Osteoblast (primary cell): ENCODE measurements around the gene UGT1A1. TPM values are rescaled to one million over a fixed set of nuclear protein-coding genes. Genes with fewer than 3 reads are reported as not detected.

Experiments
- DNase-seq: peaks from one replicate; pipeline ENCODE4 v3.0.0; 2011; ENCODE audit warnings: low spot score, mixed read lengths; ENCODE audit not compliant: insufficient read length; ENCODE audit errors: missing footprints
- H2AFZ ChIP-seq: 2 replicates; pipeline ENCODE4 v1.6.0; 2011; ENCODE audit warnings: mild to moderate bottlenecking, low read length
- H3K27ac ChIP-seq: 2 replicates; pipeline ENCODE4 v1.5.1; 2011; ENCODE audit warnings: mild to moderate bottlenecking, low read depth, low read length, moderate library complexity
- H3K27me3 ChIP-seq: 2 replicates; pipeline ENCODE4 v1.6.0; 2012; ENCODE audit warnings: mild to moderate bottlenecking, control low read depth, inconsistent platforms, low read length, moderate library complexity; ENCODE audit not compliant: insufficient read depth
- H3K36me3 ChIP-seq: 2 replicates; pipeline ENCODE4 v1.5.1; 2011; ENCODE audit warnings: mild to moderate bottlenecking, low read length, control low read depth, moderate library complexity; ENCODE audit not compliant: insufficient read depth
- H3K4me1 ChIP-seq: 2 replicates; pipeline ENCODE4 v1.5.1; 2011; ENCODE audit warnings: mild to moderate bottlenecking, low read length, control low read depth, moderate library complexity; ENCODE audit not compliant: insufficient read depth
- H3K4me2 ChIP-seq: 2 replicates; pipeline ENCODE4 v1.6.0; 2011; ENCODE audit warnings: mild to moderate bottlenecking, low read length; ENCODE audit not compliant: insufficient read depth
- H3K4me3 ChIP-seq: fragments of 200-600 bp; sonication (generic); 3 replicates; pipeline ENCODE4 v1.5.1; 2012; ENCODE audit warnings: mild to moderate bottlenecking, low read length, inconsistent platforms; ENCODE audit not compliant: insufficient read depth
- H3K79me2 ChIP-seq: 2 replicates; pipeline ENCODE4 v1.6.0; 2012; ENCODE audit warnings: mild to moderate bottlenecking, low read length, control low read depth, inconsistent platforms; ENCODE audit not compliant: insufficient read depth
- H3K9me3 ChIP-seq: 2 replicates; pipeline ENCODE4 v1.5.1; 2011; ENCODE audit warnings: low read depth, low read length, control low read depth
- H4K20me1 ChIP-seq: 2 replicates; pipeline ENCODE4 v1.6.0; 2012; ENCODE audit warnings: mild to moderate bottlenecking, low read length, control low read depth; ENCODE audit not compliant: insufficient read depth
- total RNA-seq: library from RNA; depleted of rRNA; stranded (reverse); fragments of >200 nt; gene quantifications from 2 replicates; pipeline ENCODE4 v1.2.3, GENCODE V29; 2012
- TF ChIP-seq, protein P1 (sequence below): IDR thresholded peaks from 2 replicates; pipeline ENCODE4 v1.5.1; 2011; ENCODE audit warnings: mild to moderate bottlenecking, low read depth, low read length, moderate library complexity; ENCODE audit errors: extremely low read depth

UGT1A1 gene
- total RNA-seq, 1 donor: not detected

DNA sequence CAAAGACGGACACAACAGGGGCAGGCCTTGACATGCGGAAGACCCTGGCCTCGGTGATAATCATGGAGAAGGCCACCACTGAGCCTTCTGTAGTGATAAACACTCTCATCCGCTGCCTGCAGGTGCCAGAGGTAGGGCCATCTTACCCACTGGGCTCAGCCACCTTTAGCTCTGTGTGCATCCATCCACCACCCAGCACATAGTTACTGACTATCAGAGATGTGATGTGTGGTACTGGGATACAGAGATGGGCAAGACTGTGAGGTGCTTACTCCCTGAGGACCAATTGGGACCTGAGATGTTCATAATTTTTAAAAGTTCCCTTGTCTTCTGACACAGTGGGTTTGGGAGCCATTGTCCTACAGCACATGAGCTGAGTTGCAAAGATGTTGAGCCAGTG, 19.7 kb downstream of the UGT1A1 start:
- Histone ChIP-seq H3K4me1 (no peaks in the 10 kb centered on the region), H3K27ac (no peak overlapping the region), H4K20me1 (no peaks in the 10 kb centered on the region), H3K4me2 (no peak overlapping the region), H3K27me3 (no peaks in the 10 kb centered on the region), H3K36me3 (no peaks in the 10 kb centered on the region), H3K79me2 (no peaks in the 10 kb centered on the region), H3K9me3 (peaks cover 3% of the 10 kb centered on the region), H3K4me3 (no peak overlapping the region), H2AFZ (no peak overlapping the region)
- TF ChIP-seq, protein P1, sequence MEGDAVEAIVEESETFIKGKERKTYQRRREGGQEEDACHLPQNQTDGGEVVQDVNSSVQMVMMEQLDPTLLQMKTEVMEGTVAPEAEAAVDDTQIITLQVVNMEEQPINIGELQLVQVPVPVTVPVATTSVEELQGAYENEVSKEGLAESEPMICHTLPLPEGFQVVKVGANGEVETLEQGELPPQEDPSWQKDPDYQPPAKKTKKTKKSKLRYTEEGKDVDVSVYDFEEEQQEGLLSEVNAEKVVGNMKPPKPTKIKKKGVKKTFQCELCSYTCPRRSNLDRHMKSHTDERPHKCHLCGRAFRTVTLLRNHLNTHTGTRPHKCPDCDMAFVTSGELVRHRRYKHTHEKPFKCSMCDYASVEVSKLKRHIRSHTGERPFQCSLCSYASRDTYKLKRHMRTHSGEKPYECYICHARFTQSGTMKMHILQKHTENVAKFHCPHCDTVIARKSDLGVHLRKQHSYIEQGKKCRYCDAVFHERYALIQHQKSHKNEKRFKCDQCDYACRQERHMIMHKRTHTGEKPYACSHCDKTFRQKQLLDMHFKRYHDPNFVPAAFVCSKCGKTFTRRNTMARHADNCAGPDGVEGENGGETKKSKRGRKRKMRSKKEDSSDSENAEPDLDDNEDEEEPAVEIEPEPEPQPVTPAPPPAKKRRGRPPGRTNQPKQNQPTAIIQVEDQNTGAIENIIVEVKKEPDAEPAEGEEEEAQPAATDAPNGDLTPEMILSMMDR: no peak
- DNase-seq: no peak

DNA sequence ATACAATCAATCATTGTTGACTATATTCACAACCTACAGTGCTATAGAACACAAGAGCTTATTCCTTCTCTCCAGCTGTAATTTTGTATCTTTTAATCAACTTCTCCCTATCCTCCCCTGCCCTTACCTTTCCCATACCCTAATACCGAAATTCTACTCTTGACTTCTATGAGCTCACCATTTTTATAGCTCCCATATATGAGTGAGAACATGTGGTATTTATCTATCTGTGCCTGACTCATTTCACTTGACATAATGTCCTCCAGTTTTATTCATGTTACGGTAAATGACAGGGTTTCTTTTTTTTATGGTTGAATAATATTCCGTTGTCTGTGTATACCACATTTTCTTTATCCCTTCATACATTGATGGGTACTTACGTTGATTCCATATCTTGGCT, 20.7 kb downstream of the UGT1A1 start:
- peaks cover 3% of the 10 kb centered on the region for H3K9me3 ChIP-seq
- H3K27me3 ChIP-seq: no peaks in the 10 kb centered on the region
- H3K4me2 ChIP-seq: no peak overlapping the region
- no peaks in the 10 kb centered on the region for H4K20me1 ChIP-seq
- no peaks in the 10 kb centered on the region for H3K36me3 ChIP-seq
- H3K79me2 ChIP-seq: no peaks in the 10 kb centered on the region
- H3K4me3 ChIP-seq: no peak overlapping the region
- no peak overlapping the region for H3K27ac ChIP-seq
- H2AFZ ChIP-seq: no peak overlapping the region
- H3K4me1 ChIP-seq: no peaks in the 10 kb centered on the region
- TF ChIP-seq, protein P1: no peak
- no peak for DNase-seq

DNA sequence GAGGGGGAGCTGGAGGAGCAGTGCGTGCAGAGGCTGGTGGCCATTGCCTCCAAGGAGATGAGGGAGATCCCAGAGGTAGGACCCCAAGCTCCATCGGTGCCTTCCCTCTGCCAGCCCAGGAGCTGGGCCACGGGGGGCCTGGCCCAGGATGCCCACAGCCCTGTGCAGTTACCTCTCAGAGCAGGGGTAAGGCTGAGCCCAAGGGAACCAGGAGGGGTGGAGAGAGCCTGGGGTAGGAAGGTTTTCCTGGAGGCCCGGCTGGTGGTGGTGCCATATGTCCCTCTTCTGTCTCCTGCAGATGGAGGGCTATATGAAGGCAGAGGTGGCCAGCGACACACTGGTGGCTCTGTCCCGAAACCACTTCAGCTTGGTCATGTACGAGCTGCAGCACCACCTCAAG, 29.5 kb downstream of the UGT1A1 start:
- Histone ChIP-seq H3K27ac (no peak overlapping the region), H3K4me3 (no peak overlapping the region), H4K20me1 (no peaks in the 10 kb centered on the region), H3K9me3 (no peaks in the 10 kb centered on the region), H3K36me3 (no peaks in the 10 kb centered on the region), H3K79me2 (no peaks in the 10 kb centered on the region), H3K27me3 (no peaks in the 10 kb centered on the region), H3K4me2 (no peak overlapping the region), H2AFZ (no peak overlapping the region), H3K4me1 (no peaks in the 10 kb centered on the region)
- TF ChIP-seq, protein P1: no peak
- no peak for DNase-seq

DNA sequence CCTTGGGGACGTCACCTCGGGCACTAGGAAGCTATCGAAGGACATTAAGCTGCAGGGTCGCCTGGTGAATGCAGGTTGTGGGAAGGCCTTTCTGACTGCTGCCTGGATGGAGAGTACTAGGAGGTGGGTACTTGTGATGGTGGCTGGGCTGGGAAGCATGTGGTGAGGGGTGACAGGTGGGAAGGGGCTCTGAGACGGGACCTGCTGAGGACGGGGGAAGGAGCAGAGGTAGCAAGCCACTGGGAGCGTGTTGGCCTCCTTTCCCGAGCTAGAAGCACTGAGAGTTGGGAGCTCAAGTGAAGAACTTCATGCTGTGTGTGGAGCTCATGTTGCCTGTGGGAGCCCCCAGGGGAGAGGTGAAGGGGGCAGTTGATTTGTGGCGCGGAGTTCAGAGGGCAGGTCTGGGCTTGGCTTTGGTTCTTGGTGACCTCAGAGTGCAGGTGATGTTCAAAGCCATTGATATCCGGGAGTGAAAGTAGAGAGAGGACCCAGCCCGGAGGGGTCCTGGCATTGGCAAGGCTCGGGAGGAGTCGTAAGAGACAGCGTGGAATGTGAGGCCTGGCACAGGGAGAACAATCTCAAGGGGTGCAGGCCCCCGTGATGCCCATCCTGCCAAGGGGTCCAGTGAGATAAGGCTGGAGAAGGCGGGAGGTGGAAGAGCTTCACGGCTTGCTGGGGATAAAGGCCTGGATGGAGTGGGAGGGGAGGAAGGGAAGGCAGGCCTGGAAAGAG, 31.2 kb downstream of the UGT1A1 start:
- Histone ChIP-seq H3K36me3 (no peaks in the 10 kb centered on the region), H4K20me1 (no peaks in the 10 kb centered on the region), H3K27me3 (no peaks in the 10 kb centered on the region), H3K9me3 (no peaks in the 10 kb centered on the region), H3K79me2 (no peaks in the 10 kb centered on the region), H3K4me2 (no peak overlapping the region), H3K4me3 (no peak overlapping the region), H3K4me1 (no peaks in the 10 kb centered on the region), H2AFZ (no peak overlapping the region), H3K27ac (no peak overlapping the region)
- DNase-seq: no peak
- TF ChIP-seq, protein P1: no peak
